GM23248 (cell line): ENCODE measurements around the gene SNTA1. TPM values are rescaled to one million over a fixed set of nuclear protein-coding genes. Genes with fewer than 3 reads are reported as not detected.

Experiments used
- DNase-seq: peaks from one replicate; pipeline ENCODE4 v3.0.0-alpha.2; 2015
- H2AFZ ChIP-seq: fragments of 200-600 bp; sonication (generic); 2 replicates; pipeline ENCODE4 v1.6.1; 2016; ENCODE audit warnings: antibody characterized with exemption
- H3F3A ChIP-seq: fragments of 200-600 bp; sonication (generic); 2 replicates; pipeline ENCODE4 v1.6.1; 2016; ENCODE audit warnings: mild to moderate bottlenecking, antibody characterized with exemption, mixed run types; ENCODE audit not compliant: insufficient read depth
- H3K27ac ChIP-seq: fragments of 200-600 bp; sonication (generic); 2 replicates; pipeline ENCODE4 v1.5.1; 2016; ENCODE audit warnings: mild to moderate bottlenecking
- H3K27me3 ChIP-seq: fragments of 200-600 bp; sonication (generic); replicated peaks from 2 replicates; pipeline ENCODE4 v1.6.1; 2016; ENCODE audit warnings: mild to moderate bottlenecking; ENCODE audit not compliant: insufficient read depth
- H3K36me3 ChIP-seq: fragments of 200-600 bp; sonication (generic); 2 replicates; pipeline ENCODE4 v1.6.1; 2016; ENCODE audit warnings: low read depth, mild to moderate bottlenecking
- H3K4me1 ChIP-seq: fragments of 200-600 bp; sonication (generic); 2 replicates; pipeline ENCODE4 v1.6.1; 2016; ENCODE audit warnings: mild to moderate bottlenecking; ENCODE audit not compliant: insufficient read depth
- H3K4me2 ChIP-seq: fragments of 200-600 bp; sonication (generic); one replicate; pipeline ENCODE4 v1.6.1; 2016; ENCODE audit warnings: mild to moderate bottlenecking; ENCODE audit not compliant: unreplicated experiment
- H3K4me3 ChIP-seq: fragments of 200-600 bp; sonication (generic); 2 replicates; pipeline ENCODE4 v1.5.1; 2016; ENCODE audit warnings: mild to moderate bottlenecking
- H3K79me2 ChIP-seq: fragments of 200-600 bp; sonication (generic); 2 replicates; pipeline ENCODE4 v1.6.1; 2016; ENCODE audit warnings: mild to moderate bottlenecking; ENCODE audit not compliant: insufficient read depth
- H3K9ac ChIP-seq: fragments of 200-600 bp; sonication (generic); 2 replicates; pipeline ENCODE4 v1.6.1; 2016; ENCODE audit warnings: mild to moderate bottlenecking
- H3K9me2 ChIP-seq: fragments of 200-600 bp; sonication (generic); 2 replicates; pipeline ENCODE4 v1.6.1; 2016; ENCODE audit warnings: mixed run types, mild to moderate bottlenecking, moderate library complexity; ENCODE audit not compliant: insufficient read depth
- H3K9me3 ChIP-seq: fragments of 200-600 bp; sonication (generic); one replicate; pipeline ENCODE4 v1.6.1; 2017; ENCODE audit warnings: low read depth
- H4K20me1 ChIP-seq: fragments of 200-600 bp; sonication (generic); 2 replicates; pipeline ENCODE4 v1.6.0; 2016; ENCODE audit not compliant: insufficient read depth
- EZH2 ChIP-seq: fragments of 200-600 bp; sonication (generic); IDR thresholded peaks from 2 replicates; pipeline ENCODE4 v1.6.1; 2018; ENCODE audit warnings: antibody characterized with exemption, mild to moderate bottlenecking; ENCODE audit not compliant: insufficient read depth, poor library complexity, severe bottlenecking
- EZH2phosphoT487 ChIP-seq: fragments of 200-600 bp; sonication (generic); IDR thresholded peaks from 2 replicates; pipeline ENCODE4 v1.6.1; 2018; ENCODE audit warnings: antibody characterized with exemption, moderate library complexity, mild to moderate bottlenecking, low read depth; ENCODE audit not compliant: insufficient read depth
- WGBS, 2 experiments: methylation state at CpG; one replicate each; pipeline ENCODE4 v1.1.6; 2015 to 2017; ENCODE audit warnings: low lambda C conversion rate in 2 of 2, low coverage in 1 of 2; ENCODE audit errors: missing lambda C conversion rate in 2 of 2; 5-methylcytosine and 5-hydroxymethylcytosine counted together
- in situ Hi-C: fragments of 300-500 bp; cut with MboI; formaldehyde crosslinking; loops from 2 replicates; pipeline ENCODE4 v1.15.0; 2020
- polyA plus RNA-seq: library from polyadenylated mRNA; unstranded; fragments of >200 nt; fragmentation: Nextera tagmentation; extraction: Ambion mirVana; gene quantifications from 2 replicates; pipeline ENCODE4 v1.2.1, GENCODE V29; 2016
- total RNA-seq: library from RNA; depleted of rRNA; stranded (reverse); fragments of >200 nt; shearing (Covaris generic); gene quantifications from 2 replicates; pipeline ENCODE4 v1.2.3, GENCODE V29; 2014; rRNA removed

Gene SNTA1
- total and polyA plus RNA-seq, 2 experiments from 2014 or later: 10.2 to 24.5 TPM

GRCh38 chr20:33359399-33360261 lies 83.9 kb downstream of the SNTA1 start:
- in situ Hi-C loops: no loop called here
- TF ChIP-seq EZH2 (no peak), EZH2phosphoT487 (no peak)
- Histone ChIP-seq H3K4me3 (no peak overlapping the region), H3K79me2 (no peaks in the 10 kb centered on the region), H3F3A (no peaks in the 10 kb centered on the region), H4K20me1 (no peaks in the 10 kb centered on the region), H3K36me3 (peaks cover 22% of the 10 kb centered on the region; the same call in 1 of the 2 replicates), H3K4me2 (no peak overlapping the region), H3K27me3 (no peaks in the 10 kb centered on the region), H2AFZ (no peak overlapping the region), H3K9me2 (no peaks in the 10 kb centered on the region), H3K9me3 (no peaks in the 10 kb centered on the region), H3K4me1 (no peaks in the 10 kb centered on the region), H3K9ac (no peak overlapping the region), H3K27ac (no peak overlapping the region)
- no peak for DNase-seq
- 89 to 90% methylated on average over 8 of the region's 8 CpGs for WGBS, 2 experiments

Other genes with a start within 250 kb of the SNTA1 start
- gene BPIFA3, start 226.4 kb downstream of the SNTA1 start, total RNA-seq: not detected in 2 replicates
- not detected in 2 replicates for gene BPIFA3, start 226.4 kb downstream of the SNTA1 start, polyA plus RNA-seq
- not detected in 2 replicates for gene BPIFA1, start 207.8 kb downstream of the SNTA1 start, total RNA-seq
- not detected in 2 replicates for gene BPIFA1, start 207.8 kb downstream of the SNTA1 start, polyA plus RNA-seq
- not detected in 2 replicates for gene BPIFB1, start 160.5 kb downstream of the SNTA1 start, total RNA-seq
- gene BPIFB1, start 160.5 kb downstream of the SNTA1 start, polyA plus RNA-seq: not detected in 2 replicates
- 18.3 and 19.5 TPM in 2 replicates for gene CDK5RAP1, start 42.2 kb downstream of the SNTA1 start, total RNA-seq
- 24.7 and 24.9 TPM in 2 replicates for gene CDK5RAP1, start 42.2 kb downstream of the SNTA1 start, polyA plus RNA-seq
- 5.3 and 8.6 TPM in 2 replicates for gene CBFA2T2, start 46.3 kb upstream of the SNTA1 start, total RNA-seq
- gene CBFA2T2, start 46.3 kb upstream of the SNTA1 start, polyA plus RNA-seq: 8.4 and 8.7 TPM in 2 replicates
- gene C20orf144, start 218.6 kb upstream of the SNTA1 start, total RNA-seq: 0.63 TPM in 1 of 2 replicates, not detected in the other
- gene C20orf144, start 218.6 kb upstream of the SNTA1 start, polyA plus RNA-seq: 0.25 and 0.41 TPM in 2 replicates
- 3.2 and 3.4 TPM in 2 replicates for gene ACTL10, start 223.2 kb upstream of the SNTA1 start, total RNA-seq
- gene ACTL10, start 223.2 kb upstream of the SNTA1 start, polyA plus RNA-seq: 1.5 and 1.7 TPM in 2 replicates
- 27.1 and 27.3 TPM in 2 replicates for gene NECAB3, start 230.7 kb upstream of the SNTA1 start, total RNA-seq
- 11.0 and 13.4 TPM in 2 replicates for gene NECAB3, start 230.7 kb upstream of the SNTA1 start, polyA plus RNA-seq
- gene E2F1, start 242.6 kb upstream of the SNTA1 start, total RNA-seq: 9.0 and 12.9 TPM in 2 replicates
- 4.3 and 4.9 TPM in 2 replicates for gene E2F1, start 242.6 kb upstream of the SNTA1 start, polyA plus RNA-seq